HepG2 (cell line): ENCODE data around the gene KIF1B. TPM values are rescaled to one million over a fixed set of nuclear protein-coding genes. Genes with fewer than 3 reads are reported as not detected.

Experiments
- ARID2 ChIP-seq: sonication (generic); formaldehyde crosslinking; IDR thresholded peaks from 2 replicates; pipeline ENCODE4 v1.8.1; 2022; ENCODE audit warnings: mild to moderate bottlenecking, missing genetic modification reagents, borderline replicate concordance
- BCL6 ChIP-seq: IDR thresholded peaks from 2 replicates; pipeline ENCODE4 v1.6.1; 2016; ENCODE audit warnings: missing genetic modification reagents, missing compliant biosample characterization
- CBX1 ChIP-seq: IDR thresholded peaks from one replicate; pipeline ENCODE4 v1.6.1; 2016; ENCODE audit warnings: antibody characterized with exemption, low read depth
- DPF2 ChIP-seq: sonication (generic); formaldehyde crosslinking; IDR thresholded peaks from 2 replicates; pipeline ENCODE4 v1.4.0; 2020; ENCODE audit warnings: mild to moderate bottlenecking, low read depth, missing genetic modification reagents, borderline replicate concordance
- GFI1 ChIP-seq: sonication (generic); formaldehyde crosslinking; IDR thresholded peaks from 2 replicates; pipeline ENCODE4 v1.5.0; 2020; ENCODE audit warnings: missing genetic modification reagents, mild to moderate bottlenecking, borderline replicate concordance
- GZF1 ChIP-seq: sonication (generic); formaldehyde crosslinking; IDR thresholded peaks from 2 replicates; pipeline ENCODE4 v1.5.1; 2020; ENCODE audit warnings: mild to moderate bottlenecking, missing genetic modification reagents
- LCORL ChIP-seq, 2 experiments: fragments of 450-650 bp in 1 of 2; sonication (generic) in 1 of 2; formaldehyde crosslinking in 1 of 2; IDR thresholded peaks; 2 replicates each; pipeline versions ENCODE4 v1.5.0 to v1.6.1; 2017 to 2020; ENCODE audit warnings: antibody characterized with exemption in 1 of 2, missing genetic modification reagents in 1 of 2
- MAFG ChIP-seq: sonication (generic); formaldehyde crosslinking; IDR thresholded peaks from 2 replicates; pipeline ENCODE4 v1.5.1; 2020; ENCODE audit warnings: mild to moderate bottlenecking, missing genetic modification reagents
- NR2C2 ChIP-seq: sonication (generic); formaldehyde crosslinking; IDR thresholded peaks from 2 replicates; pipeline ENCODE4 v1.4.0; 2020; ENCODE audit warnings: missing genetic modification reagents, mild to moderate bottlenecking, moderate library complexity, borderline replicate concordance
- RCOR2 ChIP-seq: IDR thresholded peaks from 2 replicates; pipeline ENCODE4 v1.6.1; 2016; ENCODE audit warnings: missing biosample characterization, missing genetic modification reagents
- REL ChIP-seq: sonication (generic); formaldehyde crosslinking; conservative IDR thresholded peaks from 2 replicates; pipeline ENCODE4 v1.8.0; 2022; ENCODE audit warnings: mild to moderate bottlenecking, missing genetic modification reagents, moderate library complexity
- SKI ChIP-seq: fragments of 450-650 bp; IDR thresholded peaks from one replicate; pipeline ENCODE4 v1.6.1; 2018; ENCODE audit warnings: mild to moderate bottlenecking; ENCODE audit not compliant: partially characterized antibody
- SMAD3 ChIP-seq: sonication (generic); formaldehyde crosslinking; IDR thresholded peaks from 2 replicates; pipeline ENCODE4 v1.4.0; 2020; ENCODE audit warnings: missing genetic modification reagents
- TOE1 ChIP-seq: sonication (generic); formaldehyde crosslinking; IDR thresholded peaks from 2 replicates; pipeline ENCODE4 v1.4.0; 2020; ENCODE audit warnings: mild to moderate bottlenecking, missing genetic modification reagents
- ZNF383 ChIP-seq: sonication (generic); formaldehyde crosslinking; IDR thresholded peaks from 2 replicates; pipeline ENCODE4 v1.4.0; 2020; ENCODE audit warnings: missing genetic modification reagents, mild to moderate bottlenecking, borderline replicate concordance
- ZNF431 ChIP-seq: sonication (generic); formaldehyde crosslinking; IDR thresholded peaks from 2 replicates; pipeline ENCODE4 v1.9.0; 2022; ENCODE audit warnings: missing genetic modification reagents, low read depth, mild to moderate bottlenecking, borderline replicate concordance
- ZNF777 ChIP-seq: sonication (generic); formaldehyde crosslinking; IDR thresholded peaks from 2 replicates; pipeline ENCODE4 v1.4.0; 2020; ENCODE audit warnings: missing genetic modification reagents
- ZNF891 ChIP-seq: sonication (generic); formaldehyde crosslinking; IDR thresholded peaks from 2 replicates; pipeline ENCODE4 v1.5.0; 2020; ENCODE audit warnings: mild to moderate bottlenecking, missing genetic modification reagents
- polyA plus RNA-seq, 8 experiments: library from polyadenylated mRNA; depleted of rRNA in 3 of 8; stranded (reverse) in 7 of 8; unstranded in 1 of 8; fragments of >200 nt; fragmentation: Illumina TruSeq in 4 of 8; extraction: Trizol in 4 of 8; gene quantifications; 2 replicates each; pipeline versions ENCODE4 v1.2.1 to v1.2.3, GENCODE V29; 2011 to 2016; ENCODE audit warnings: low read depth in 4 of 8, missing spikeins in 1 of 8, mixed read lengths in 1 of 8; ENCODE audit not compliant: insufficient read depth in 1 of 8
- total RNA-seq, 5 experiments: library from RNA; depleted of rRNA; stranded (reverse); fragments of >200 nt; fragmentation: Illumina TruSeq; extraction: Trizol; gene quantifications; 2 replicates each; pipeline ENCODE4 v1.2.3, GENCODE V29; 2016; ENCODE audit warnings: low read depth in 1 of 5
- TF ChIP-seq, protein P1 (sequence below), 2 experiments: sonication (generic) in 1 of 2; formaldehyde crosslinking in 1 of 2; IDR thresholded peaks; 2 replicates each; pipeline versions ENCODE4 v1.4.0 to v1.6.1; 2016 to 2020; ENCODE audit warnings: borderline replicate concordance in 1 of 2, low read depth in 1 of 2, mild to moderate bottlenecking in 1 of 2, missing genetic modification reagents in 1 of 2
- TF ChIP-seq, protein P2 (sequence below): IDR thresholded peaks from 2 replicates; pipeline ENCODE4 v1.6.1; 2016
- TF ChIP-seq, protein P3 (sequence below): IDR thresholded peaks from 2 replicates; pipeline ENCODE4 v1.6.1; 2018; ENCODE audit warnings: missing genetic modification reagents, mild to moderate bottlenecking, missing compliant biosample characterization
- TF ChIP-seq, protein P4 (sequence below): sonication (generic); formaldehyde crosslinking; IDR thresholded peaks from 2 replicates; pipeline ENCODE4 v1.8.0; 2022; ENCODE audit warnings: missing genetic modification reagents, mild to moderate bottlenecking, borderline replicate concordance

The KIF1B gene
- total and polyA plus RNA-seq, 2 of the 13 experiments (the other 11 are each of a cell fraction or from before 2014, with no cell fraction given) = 26.7 to 32.5 TPM

DNA sequence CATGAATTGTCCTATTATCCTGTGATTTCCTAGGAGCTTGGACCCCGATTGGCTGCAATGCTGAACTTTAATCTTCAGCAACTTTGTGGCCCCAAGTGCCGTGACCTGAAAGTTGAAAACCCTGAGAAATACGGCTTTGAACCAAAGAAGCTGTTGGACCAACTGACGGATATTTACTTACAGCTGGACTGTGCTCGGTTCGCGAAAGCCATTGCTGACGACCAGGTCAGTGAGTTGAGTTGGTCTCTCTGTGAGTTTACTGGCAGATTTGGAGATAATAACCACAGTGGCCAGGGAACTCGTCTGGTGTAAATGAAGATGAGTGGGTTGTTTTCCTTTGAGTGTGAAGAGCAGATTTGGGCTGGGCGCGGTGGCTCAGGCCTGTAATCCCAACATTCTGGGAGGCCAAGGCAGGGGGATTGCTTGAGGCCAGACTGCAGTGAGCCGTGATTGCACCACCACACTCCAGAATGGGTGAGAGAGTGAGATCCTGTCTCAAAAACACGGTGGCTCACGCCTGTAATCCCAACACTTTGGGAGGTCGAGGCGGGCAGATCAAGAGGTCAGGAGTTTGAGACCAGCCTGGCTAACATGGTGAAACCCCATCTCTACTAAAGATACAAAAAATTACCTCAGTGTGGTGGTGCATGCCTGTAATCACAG is 39.1 kb upstream of the KIF1B start (continued):
- TF ChIP-seq TOE1 (CRISPR knock-in tag) = no peak
- TF ChIP-seq SMAD3 (CRISPR knock-in tag) = 0 out of 2 replicates have a peak, but pooled peaks have one; percentile 55
- TF ChIP-seq DPF2 (CRISPR knock-in tag) = peak; percentile 78
- TF ChIP-seq, protein P1, sequence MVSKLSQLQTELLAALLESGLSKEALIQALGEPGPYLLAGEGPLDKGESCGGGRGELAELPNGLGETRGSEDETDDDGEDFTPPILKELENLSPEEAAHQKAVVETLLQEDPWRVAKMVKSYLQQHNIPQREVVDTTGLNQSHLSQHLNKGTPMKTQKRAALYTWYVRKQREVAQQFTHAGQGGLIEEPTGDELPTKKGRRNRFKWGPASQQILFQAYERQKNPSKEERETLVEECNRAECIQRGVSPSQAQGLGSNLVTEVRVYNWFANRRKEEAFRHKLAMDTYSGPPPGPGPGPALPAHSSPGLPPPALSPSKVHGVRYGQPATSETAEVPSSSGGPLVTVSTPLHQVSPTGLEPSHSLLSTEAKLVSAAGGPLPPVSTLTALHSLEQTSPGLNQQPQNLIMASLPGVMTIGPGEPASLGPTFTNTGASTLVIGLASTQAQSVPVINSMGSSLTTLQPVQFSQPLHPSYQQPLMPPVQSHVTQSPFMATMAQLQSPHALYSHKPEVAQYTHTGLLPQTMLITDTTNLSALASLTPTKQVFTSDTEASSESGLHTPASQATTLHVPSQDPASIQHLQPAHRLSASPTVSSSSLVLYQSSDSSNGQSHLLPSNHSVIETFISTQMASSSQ (IDR thresholded peaks at IDR 0.05; ENCODE audit: low read depth) = 0 out of 2 replicates have a peak, but pooled peaks have one; percentile 21
- TF ChIP-seq, protein P1 (CRISPR knock-in tag; IDR thresholded peaks at IDR 0.05; ENCODE audit: borderline replicate concordance) = peak; percentile 83; the same call in 1 of the 2 replicates
- no peak for TF ChIP-seq ZNF891
- peak; percentile 98 for TF ChIP-seq GZF1 (CRISPR knock-in tag)
- peak; percentile 72 for TF ChIP-seq NR2C2 (CRISPR knock-in tag)
- TF ChIP-seq ZNF431 = peak; percentile 70; the same call in 1 of the 2 replicates
- peak; percentile 20 for TF ChIP-seq CBX1
- no peak for TF ChIP-seq MAFG (CRISPR knock-in tag)
- TF ChIP-seq, protein P2, sequence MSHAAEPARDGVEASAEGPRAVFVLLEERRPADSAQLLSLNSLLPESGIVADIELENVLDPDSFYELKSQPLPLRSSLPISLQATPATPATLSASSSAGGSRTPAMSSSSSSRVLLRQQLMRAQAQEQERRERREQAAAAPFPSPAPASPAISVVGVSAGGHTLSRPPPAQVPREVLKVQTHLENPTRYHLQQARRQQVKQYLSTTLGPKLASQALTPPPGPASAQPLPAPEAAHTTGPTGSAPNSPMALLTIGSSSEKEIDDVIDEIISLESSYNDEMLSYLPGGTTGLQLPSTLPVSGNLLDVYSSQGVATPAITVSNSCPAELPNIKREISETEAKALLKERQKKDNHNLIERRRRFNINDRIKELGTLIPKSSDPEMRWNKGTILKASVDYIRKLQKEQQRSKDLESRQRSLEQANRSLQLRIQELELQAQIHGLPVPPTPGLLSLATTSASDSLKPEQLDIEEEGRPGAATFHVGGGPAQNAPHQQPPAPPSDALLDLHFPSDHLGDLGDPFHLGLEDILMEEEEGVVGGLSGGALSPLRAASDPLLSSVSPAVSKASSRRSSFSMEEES (CRISPR knock-in tag) = no peak; the same call in 1 of the 2 replicates
- TF ChIP-seq, protein P3, sequence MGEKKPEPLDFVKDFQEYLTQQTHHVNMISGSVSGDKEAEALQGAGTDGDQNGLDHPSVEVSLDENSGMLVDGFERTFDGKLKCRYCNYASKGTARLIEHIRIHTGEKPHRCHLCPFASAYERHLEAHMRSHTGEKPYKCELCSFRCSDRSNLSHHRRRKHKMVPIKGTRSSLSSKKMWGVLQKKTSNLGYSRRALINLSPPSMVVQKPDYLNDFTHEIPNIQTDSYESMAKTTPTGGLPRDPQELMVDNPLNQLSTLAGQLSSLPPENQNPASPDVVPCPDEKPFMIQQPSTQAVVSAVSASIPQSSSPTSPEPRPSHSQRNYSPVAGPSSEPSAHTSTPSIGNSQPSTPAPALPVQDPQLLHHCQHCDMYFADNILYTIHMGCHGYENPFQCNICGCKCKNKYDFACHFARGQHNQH (CRISPR knock-in tag) = peak; percentile 98
- TF ChIP-seq ZNF777 (CRISPR knock-in tag) = no peak
- no peak for TF ChIP-seq LCORL (IDR thresholded peaks at IDR 0.05)
- TF ChIP-seq LCORL (CRISPR knock-in tag; IDR thresholded peaks at IDR 0.05) = peak; percentile 91; the same call in 1 of the 2 replicates
- TF ChIP-seq GFI1 (CRISPR knock-in tag) = peak; percentile 86
- peak; percentile 62 for TF ChIP-seq SKI
- TF ChIP-seq REL (CRISPR knock-in tag) = no peak
- TF ChIP-seq BCL6 (CRISPR knock-in tag) = peak; percentile 74
- TF ChIP-seq ARID2 (CRISPR knock-in tag) = no peak
- TF ChIP-seq, protein P4, sequence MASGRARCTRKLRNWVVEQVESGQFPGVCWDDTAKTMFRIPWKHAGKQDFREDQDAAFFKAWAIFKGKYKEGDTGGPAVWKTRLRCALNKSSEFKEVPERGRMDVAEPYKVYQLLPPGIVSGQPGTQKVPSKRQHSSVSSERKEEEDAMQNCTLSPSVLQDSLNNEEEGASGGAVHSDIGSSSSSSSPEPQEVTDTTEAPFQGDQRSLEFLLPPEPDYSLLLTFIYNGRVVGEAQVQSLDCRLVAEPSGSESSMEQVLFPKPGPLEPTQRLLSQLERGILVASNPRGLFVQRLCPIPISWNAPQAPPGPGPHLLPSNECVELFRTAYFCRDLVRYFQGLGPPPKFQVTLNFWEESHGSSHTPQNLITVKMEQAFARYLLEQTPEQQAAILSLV (CRISPR knock-in tag) = no peak
- TF ChIP-seq RCOR2 (CRISPR knock-in tag) = peak; percentile 67; the same call in 1 of the 2 replicates
- TF ChIP-seq ZNF383 (CRISPR knock-in tag) = no peak
